NOMO-1 (cell line): ENCODE measurements around the gene TCEA2.
"Not testable (repeated sequence)": the region's sequence is repeated elsewhere in the genome, so short reads cannot be mapped to it uniquely, and the experiment has no call there.

ENCODE experiments used
- DNase-seq, 2 experiments: peaks; one replicate each; lab custom pipeline; 2025; ENCODE audit not compliant: unreplicated experiment in 2 of 2; lab: John Stamatoyannopoulos, UW

Gene TCEA2

DNA sequence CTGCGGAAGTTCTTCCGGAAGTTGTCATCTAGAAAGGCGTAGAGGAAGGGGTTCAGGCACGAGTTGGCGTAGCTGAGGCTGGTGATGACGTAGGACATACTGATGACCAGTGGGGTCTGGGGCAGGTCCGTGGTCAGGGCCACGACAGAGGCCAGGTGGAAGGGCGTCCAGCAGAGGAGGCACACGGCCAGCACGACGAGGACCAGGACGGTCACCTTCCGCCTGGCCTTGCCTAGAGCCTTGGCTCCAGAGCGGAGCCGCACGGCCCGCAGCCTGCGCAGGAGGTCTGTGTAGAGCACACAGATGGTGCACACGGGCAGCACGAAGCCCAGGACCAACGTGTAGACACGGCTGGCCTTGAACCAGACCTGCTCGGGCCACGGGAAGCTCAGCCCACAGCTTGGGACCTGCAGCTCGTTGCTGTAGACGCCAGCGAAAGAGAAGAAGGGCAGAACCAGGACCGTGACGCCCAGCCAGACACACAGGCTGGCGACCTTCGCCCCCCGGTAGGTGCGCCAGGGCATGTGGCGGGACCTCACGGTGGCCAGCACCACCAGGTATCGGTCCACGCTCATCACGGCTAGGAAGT, 42.9 kb downstream of the TCEA2 start:
- DNase-seq, result no peak

DNA sequence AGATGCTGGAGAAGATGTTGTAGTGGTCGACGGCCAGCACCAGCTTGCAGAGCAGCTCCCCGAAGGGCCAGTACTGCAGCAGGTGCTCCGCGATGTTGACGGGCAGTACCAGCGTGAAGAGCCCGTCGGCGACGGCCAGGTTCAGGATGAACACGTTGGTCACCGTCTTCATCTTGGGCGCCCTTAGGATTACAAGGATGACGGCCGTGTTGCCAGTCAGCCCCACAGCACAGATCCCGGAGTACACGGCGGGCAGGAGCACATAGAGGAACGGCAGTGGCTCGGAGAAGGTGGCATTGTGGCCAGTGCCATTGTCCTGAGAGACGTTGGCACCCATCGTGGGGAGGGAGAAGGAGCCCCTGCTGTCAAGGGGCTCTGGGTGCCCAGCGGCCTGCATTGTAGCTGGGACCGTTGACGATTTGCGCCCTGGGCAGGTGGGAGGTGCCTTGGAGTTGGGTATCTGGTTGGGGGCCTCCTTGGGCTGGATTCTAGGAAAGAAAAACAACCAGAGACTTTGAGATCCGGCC, 43.5 kb downstream of the TCEA2 start:
- DNase-seq, result no peak

GRCh38 chr20:64106981-64107735, 44.2 kb downstream of the TCEA2 start, which contains the start of gene NPBWR2:
TSS of gene NPBWR2 (minus strand) at chr20:64107565. CDS start at chr20:64106831, 734 bp downstream.
- peak in 1 of 2 experiments; percentile 24 for DNase-seq

GRCh38 chr20:64107736-64108457, 44.9 kb downstream of the TCEA2 start:
- peak; percentile 76 to 77 for DNase-seq

GRCh38 chr20:64108731-64109681, 46.0 kb downstream of the TCEA2 start:
- DNase-seq, result no peak

DNA sequence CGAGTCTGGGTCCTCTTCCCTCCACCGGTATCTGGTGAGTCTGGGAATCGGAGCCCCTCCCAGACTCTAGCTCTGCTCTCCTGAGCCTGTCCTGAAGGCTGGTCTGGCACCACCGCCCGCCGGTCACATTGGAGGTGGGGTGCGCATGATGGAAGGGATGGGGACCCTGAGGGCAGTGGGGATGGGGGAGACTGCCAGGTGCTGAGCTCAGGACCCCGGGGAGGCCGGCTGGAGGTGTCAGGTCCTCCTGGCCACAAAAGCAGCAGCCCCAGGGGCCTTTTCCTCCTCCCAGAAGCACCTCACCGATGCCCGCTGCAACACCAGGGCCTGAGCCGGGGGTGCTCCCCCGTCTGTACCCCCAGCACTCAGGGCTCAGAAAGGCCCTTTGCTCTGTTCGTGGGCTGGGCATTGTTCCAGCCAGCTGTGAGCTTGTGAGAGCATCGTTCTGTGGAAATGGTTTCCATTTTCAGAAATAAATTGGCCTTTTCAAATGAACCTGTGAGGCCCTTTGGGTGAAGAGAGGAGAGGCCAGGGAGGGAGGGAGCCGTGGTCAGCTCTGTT, 46.9 kb downstream of the TCEA2 start:
- DNase-seq, result no peak

- DNase-seq, result no peak
Measured at GRCh38 chr20:64110411-64111068, 47.5 kb downstream of the TCEA2 start.

- DNase-seq, result no peak
Measured at GRCh38 chr20:64111841-64112641, 49.0 kb downstream of the TCEA2 start.

DNA sequence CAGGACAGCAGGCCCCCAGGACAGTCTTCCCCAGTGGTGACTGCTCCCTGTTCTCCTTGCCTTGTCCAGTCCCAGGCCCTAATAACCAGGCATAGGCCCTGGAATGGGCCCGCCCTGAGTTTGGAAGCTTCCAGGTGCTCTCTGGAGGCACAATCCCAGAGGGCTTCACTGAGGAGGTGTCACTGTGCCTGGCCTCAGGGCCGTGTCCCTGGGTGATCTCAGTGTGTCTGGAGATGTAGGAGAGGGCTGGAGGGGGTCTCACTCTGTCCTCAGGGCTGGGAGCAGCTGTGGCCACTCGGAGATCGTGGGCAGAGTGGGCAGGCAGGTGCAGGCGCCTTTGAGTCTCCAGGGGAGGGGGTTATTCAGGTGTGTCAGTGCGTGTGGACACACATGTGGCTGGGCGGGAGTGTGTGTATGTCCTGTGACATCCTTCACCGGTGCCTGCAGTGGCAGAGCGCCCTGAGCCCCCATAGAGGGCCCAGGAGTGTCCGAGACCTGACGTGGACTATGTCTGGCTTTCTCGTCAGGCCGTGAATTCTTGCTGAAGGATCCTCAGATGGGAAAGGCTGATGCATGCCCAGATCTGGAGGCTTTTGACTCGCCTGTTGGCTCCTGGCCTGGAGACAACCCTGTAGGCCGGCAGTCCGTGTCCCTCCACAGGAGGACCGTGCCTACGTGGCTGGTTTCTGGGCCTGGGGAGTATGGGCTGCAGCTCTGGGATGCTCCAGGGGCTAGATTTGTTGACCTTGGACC, 49.9 kb downstream of the TCEA2 start:
- no peak for DNase-seq

GRCh38 chr20:64113444-64113775, 50.4 kb downstream of the TCEA2 start:
- DNase-seq, result no peak

- no peak for DNase-seq
Measured at GRCh38 chr20:64113796-64114355, 50.9 kb downstream of the TCEA2 start.

DNA sequence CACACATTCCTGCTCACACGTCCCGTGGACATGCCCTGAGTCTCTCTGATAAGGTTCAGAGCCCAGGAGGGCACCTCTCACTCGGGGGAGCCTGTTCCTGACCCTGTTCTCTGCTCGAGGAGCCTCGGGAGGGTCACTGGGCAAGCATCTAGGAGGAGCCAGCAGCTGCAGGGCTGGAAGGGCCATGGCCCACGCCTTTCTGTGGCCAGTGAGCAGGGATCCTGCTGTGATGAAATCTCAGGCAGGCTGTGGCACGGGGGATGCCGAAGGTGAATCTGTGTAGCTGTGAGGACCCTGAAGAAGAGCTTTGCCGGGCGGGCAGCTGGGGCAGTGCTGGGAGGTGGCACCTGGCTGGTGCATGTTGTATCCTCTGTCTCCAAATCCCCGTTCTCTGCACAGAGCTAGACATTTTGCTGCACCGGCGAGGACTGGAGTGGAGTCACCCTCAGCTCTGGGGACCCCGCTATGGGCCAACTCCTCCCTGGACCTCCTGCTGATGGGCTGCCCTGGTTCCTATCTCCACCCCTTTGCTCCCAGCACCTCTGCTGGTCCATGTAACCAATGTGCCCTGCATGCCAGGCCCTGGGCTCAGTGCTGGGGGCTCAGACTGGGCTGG, 51.5 kb downstream of the TCEA2 start:
- no peak for DNase-seq

DNA sequence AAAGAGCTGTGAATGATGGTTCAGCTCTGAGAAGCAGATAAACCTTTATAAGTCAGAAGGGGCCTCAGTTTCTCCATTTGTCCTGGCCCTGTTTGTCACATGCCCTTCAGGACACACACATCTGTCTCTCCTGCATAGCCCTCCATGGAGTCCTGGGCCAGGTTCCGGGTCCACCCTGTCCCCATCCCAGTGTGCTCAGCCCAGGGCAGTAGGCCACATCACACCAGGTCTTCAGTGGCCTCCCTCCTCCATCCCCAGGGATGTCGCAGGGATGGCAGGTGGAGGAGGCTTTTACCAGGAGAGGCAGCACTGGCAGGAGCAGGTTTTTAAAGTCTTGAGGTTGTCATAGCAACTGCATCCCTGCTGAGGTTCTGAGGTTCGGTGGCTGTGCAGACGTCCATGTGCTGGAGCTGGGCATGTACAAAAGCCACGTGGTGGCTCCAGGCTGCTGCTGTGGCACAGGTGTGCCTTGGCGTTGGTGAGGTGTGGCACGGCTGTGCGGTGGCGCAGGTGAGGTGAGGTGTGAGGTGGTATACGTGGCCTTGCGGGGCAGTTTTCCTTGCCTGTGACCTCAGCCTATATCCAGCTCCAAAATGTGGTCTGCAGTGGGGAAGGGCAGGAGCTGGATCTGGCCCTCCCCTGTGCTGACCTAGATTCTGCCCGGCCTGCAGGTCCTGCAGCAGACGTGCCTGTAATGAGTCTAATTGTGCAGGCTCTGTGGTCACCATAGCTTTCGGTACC, 52.3 kb downstream of the TCEA2 start:
- DNase-seq, result no peak

DNA sequence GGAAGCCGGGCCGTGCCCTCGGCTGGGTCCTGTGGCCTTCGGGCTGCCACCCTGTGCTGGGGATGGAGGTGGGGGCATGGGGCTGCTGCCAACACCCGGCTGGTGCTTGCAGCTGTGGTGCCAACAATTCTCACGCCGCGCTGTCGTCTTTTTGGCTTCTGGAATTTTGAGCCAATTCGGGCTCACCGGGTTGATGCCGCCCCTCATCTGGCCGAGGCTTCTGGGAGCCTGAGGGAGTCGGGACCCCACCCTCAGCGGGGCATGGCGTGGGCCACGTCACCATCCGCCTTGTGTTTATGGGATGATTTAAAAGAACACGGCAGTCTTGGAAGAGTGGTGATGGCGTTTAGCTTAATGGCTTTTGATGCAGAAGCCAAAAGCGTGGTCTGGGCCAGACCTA, 53.0 kb downstream of the TCEA2 start:
- DNase-seq, result no peak

DNA sequence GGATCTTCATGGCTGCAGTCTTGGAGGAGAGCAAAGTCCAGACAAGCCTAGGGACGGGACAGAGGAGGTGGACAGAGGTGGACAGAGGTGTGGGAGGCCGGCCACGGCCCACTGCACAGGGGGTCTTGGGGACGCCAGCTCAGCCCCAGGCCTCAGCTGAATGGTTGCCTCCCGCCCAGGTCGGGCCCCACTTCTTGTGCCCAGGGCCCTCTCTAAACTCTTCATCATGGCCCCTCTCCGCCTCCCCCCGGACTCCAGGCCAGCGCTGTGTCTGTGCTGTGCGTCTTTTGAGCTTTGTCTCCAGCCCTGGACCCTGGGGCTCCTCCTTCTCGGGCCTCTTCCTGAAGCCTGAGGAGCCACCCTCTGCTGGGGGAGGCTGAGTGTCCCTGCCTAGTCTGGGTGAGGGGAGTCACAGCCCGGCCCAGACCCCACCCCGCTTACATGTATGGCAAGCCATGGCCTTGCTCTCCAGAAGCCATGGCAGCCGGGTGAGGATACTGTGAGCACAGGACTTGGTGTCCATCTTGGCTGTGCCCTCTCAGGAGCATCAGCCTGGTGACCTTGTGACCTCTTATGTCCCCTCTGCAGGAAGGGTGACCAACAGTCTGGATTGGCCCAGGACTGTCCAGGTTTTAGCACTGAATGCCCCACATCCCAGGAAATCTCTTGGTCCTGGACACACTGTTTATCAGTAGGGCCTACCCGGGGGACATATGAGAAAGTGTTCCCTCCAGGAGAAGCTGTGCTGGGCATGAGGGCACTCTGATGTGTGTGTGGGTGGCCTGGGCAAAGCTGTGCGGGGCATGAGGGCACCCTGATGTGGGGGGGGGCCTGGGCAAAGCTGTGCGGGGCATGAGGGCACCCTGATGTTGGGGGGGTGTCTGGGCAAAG, 53.8 kb downstream of the TCEA2 start:
- no peak for DNase-seq

DNA sequence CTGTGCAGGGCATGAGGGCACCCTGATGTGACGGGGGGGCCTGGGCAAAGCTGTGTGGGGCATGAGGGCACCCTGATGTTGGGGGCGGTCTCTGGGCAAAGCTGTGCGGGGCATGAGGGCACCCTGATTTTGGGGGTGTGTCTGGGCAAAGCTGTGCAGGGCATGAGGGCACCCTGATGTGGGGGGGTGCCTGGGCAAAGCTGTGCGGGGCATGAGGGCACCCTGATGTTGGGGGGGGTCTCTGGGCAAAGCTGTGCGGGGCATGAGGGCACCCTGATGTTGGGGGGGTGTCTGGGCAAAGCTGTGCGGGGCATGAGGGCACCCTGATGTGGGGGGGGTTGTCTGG, 54.4 kb downstream of the TCEA2 start:
- not testable (repeated sequence) for DNase-seq
